HL-60/S4 (cell line): ENCODE measurements around the gene PCDHGB7.
"Not testable (repeated sequence)": the region's sequence is repeated elsewhere in the genome, so short reads cannot be mapped to it uniquely, and the experiment has no call there.

Experiments
- in situ Hi-C: fragments of 300-500 bp; cut with MboI; formaldehyde crosslinking; loops from 2 replicates; pipeline ENCODE4 v1.14.3; 2022; ENCODE audit warnings: low sequenced_read_pairs

Gene PCDHGB7

DNA sequence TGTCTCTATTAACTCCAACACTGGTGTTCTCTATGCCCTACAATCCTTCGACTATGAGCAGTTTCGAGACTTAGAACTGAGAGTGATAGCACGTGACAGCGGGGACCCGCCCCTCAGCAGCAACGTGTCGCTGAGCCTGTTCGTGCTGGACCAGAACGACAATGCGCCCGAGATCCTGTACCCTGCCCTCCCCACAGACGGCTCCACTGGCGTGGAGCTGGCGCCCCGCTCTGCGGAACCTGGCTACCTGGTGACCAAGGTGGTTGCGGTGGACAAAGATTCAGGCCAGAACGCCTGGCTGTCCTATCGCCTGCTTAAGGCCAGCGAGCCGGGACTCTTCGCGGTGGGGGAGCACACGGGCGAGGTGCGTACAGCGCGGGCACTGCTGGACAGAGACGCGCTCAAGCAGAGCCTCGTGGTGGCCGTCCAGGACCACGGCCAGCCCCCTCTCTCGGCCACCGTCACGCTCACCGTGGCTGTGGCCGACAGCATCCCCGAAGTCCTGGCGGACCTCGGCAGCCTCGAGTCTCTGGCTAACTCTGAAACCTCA is 5.3 kb downstream of the PCDHGB7 start:
- in situ Hi-C loops = no loop called here

DNA sequence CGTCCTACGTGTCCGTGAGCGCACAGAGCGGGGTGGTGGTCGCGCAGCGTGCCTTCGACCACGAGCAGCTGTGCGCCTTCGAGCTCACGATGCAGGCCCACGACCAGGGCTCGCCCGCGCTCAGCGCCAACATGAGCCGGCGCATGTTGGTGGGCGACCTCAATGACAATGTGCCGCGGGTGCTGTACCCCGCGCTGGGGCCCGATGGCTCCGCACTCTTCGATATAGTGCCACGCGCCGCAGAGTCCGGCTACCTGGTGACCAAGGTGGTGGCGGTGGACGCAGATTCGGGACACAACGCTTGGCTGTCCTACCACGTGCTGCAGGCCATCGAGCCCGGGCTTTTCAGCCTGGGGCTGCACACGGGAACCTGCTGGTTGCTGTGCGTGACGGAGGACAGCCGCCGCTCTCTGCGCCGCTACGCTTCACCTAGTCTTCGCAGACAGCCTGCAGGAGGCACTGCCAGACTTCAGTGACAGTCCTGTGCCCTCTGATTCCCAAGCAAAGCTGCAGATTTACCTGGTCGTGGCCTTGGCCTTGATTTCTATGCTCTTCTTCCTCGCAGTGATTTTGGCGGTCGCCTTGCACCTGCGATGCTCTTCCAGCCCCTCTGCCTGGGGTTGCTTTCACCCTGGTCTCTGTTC is 10.4 kb downstream of the PCDHGB7 start:
- in situ Hi-C loops = no loop called here

DNA sequence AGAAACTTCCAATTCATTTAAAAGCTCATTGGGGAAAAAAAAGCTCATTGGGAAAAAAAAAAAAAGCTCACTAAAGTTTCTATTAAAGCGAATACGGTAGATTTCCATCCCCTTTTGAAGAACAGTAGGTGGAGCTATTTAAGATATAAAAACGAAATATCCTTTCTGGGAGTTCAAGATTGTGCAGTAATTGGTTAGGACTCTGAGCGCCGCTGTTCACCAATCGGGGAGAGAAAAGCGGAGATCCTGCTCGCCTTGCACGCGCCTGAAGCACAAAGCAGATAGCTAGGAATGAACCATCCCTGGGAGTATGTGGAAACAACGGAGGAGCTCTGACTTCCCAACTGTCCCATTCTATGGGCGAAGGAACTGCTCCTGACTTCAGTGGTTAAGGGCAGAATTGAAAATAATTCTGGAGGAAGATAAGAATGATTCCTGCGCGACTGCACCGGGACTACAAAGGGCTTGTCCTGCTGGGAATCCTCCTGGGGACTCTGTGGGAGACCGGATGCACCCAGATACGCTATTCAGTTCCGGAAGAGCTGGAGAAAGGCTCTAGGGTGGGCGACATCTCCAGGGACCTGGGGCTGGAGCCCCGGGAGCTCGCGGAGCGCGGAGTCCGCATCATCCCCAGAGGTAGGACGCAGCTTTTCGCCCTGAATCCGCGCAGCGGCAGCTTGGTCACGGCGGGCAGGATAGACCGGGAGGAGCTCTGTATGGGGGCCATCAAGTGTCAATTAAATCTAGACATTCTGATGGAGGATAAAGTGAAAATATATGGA is 13.0 kb downstream of the PCDHGB7 start, which contains the start of gene PCDHGA12:
Gene PCDHGA12, plus strand, starts transcription at position 176 of the 782 bp plus-strand sequence. Its CDS starts 253 bp downstream, at position 429.
- in situ Hi-C loops = no loop called here

DNA sequence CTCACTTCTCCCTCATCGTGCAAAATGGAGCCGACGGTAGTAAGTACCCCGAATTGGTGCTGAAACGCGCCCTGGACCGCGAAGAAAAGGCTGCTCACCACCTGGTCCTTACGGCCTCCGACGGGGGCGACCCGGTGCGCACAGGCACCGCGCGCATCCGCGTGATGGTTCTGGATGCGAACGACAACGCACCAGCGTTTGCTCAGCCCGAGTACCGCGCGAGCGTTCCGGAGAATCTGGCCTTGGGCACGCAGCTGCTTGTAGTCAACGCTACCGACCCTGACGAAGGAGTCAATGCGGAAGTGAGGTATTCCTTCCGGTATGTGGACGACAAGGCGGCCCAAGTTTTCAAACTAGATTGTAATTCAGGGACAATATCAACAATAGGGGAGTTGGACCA is 13.8 kb downstream of the PCDHGB7 start:
- in situ Hi-C loops = no loop called here

- in situ Hi-C loops = not testable (repeated sequence)
Measured at GRCh38 chr5:141432308-141432707, 14.8 kb downstream of the PCDHGB7 start.

DNA sequence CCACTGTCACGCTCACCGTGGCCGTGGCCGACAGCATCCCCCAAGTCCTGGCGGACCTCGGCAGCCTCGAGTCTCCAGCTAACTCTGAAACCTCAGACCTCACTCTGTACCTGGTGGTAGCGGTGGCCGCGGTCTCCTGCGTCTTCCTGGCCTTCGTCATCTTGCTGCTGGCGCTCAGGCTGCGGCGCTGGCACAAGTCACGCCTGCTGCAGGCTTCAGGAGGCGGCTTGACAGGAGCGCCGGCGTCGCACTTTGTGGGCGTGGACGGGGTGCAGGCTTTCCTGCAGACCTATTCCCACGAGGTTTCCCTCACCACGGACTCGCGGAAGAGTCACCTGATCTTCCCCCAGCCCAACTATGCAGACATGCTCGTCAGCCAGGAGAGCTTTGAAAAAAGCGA is 15.2 kb downstream of the PCDHGB7 start:
- in situ Hi-C loops = not testable (repeated sequence)

DNA sequence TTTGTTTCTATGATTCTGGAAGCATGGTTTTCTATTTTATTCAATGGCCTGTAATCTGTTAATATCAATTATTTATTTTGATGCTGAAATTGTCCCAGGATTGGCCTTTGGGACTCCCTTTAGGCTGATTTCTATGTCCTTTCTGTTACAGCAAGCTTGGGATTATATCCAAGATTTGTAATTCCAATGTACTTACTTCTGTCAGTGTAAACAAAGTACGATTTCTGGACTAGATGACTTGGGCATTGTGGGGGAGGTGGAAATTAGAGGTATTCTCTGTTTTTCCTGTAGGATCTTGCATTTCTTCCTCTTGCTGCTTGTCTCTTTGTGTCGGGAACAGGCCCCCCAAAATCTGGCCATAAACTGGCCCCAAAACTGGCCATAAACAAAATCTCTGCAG is 16.5 kb downstream of the PCDHGB7 start:
- in situ Hi-C loops = no loop called here

DNA sequence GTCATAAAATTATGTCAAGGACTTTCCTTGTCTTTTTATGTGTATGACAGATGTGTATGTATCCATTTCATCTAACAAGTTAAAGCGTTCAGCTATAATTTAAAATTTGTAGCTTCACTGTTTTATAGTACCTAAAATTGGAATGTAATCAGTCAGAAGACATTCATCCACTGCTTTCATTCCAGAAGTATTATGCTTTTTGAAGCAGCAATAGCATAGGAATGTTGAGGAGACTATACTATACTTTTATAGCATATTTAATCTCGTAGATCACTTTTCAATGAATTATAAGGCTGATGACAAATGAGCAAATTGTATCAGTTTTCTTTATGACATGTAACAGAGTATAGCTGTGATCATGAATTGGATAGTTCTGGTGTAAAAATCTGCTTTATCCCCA is 19.7 kb downstream of the PCDHGB7 start:
- in situ Hi-C loops = no loop called here

GRCh38 chr5:141439411-141440141 is 22.1 kb downstream of the PCDHGB7 start:
- in situ Hi-C loops = no loop called here

- in situ Hi-C loops = no loop called here
Measured at GRCh38 chr5:141440341-141440740, 22.9 kb downstream of the PCDHGB7 start.

DNA sequence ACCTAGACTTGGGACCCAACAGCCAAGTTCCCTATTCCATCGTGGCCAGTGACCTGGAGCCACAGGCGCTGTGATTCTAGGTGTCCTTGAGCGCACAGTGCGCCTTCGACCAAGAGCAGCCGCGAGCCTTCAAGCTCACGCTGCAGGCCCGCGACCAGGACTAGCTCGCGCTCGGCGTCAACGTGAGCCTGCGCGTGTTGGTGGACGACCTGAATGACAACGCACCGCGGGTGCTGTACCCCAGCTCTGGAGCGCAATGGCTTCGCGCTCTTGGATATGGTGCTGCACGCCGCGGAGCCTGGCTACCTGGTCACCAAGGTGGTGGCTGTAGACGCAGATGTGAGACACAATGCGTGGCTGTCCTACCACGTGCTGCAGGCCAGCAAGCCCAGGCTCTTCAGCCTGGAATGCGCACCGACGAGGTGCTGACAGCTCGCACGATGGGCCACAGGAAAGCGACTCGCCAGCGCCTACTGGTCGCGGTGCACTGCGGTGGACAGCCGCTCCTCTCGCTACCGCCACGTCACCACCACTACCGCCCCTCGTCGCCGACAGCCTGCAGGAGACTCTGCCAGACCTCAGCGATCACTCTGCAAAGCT is 24.2 kb downstream of the PCDHGB7 start:
- in situ Hi-C loops = no loop called here

DNA sequence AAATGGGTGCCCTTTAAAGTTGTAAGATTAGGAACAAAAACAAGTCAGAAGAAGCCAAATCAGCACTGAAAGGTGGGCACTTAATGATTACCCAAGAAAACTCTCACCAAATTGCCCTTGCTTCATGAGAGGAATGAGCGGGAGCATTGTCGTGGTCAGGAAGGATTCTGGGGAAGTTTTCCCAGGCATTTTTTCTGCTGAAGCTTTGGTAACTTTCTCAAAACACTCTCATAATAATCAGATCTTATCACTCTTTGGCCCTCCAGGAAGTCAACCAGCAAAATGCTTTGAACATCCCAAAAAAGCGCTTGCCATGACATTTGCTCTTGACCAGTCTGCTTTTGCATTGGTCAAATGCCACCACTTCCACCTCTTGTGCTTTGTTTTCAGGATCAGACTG is 47.9 kb downstream of the PCDHGB7 start:
- in situ Hi-C loops = no loop called here
